Measurements from ENCODE around the gene UCP3. TPM values are rescaled to one million over a fixed set of nuclear protein-coding genes. Genes with fewer than 3 reads are reported as not detected.

UCP3 gene
- total and polyA plus RNA-seq, 2 donors (not counting 1 experiment from before 2014, with no cell fraction given): 8.9 to 11.0 TPM

DNA sequence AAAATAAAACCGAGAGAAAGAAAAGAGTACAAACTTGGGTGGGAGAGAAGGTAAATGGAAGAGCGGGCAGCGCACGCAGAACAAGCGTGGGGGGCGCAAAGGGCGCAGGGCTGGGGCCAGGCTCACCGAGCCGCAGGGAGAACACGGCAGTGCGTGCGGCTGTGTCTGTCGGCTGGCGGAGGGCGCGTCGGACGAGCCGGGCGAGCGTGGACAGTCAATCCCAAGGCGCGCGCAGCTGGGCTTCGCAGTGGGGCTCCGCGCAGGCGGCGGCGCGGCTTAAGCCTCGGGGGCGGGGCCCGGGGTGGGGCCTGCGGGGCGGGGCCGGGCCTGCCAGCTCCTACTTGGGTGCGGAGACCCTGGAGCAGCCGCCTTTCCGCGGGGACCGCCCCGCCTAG is 26.3 kb downstream of the UCP3 start, which contains the start of gene UCP2:
Gene UCP2, minus strand, starts transcription at position 249 of the 395 bp plus-strand sequence. CDS start 4,465 bp downstream, outside the sequence.
- Histone ChIP-seq H3K27me3 (replicated peaks in 1 of 4; ENCODE audit: control extremely low read depth in 1 of 4, control insufficient read depth in 3 of 4, insufficient read depth in 4 of 4, low read length in 3 of 4) (no peaks in the 10 kb centered on the region), H4K20me1 (ENCODE audit: control insufficient read depth, insufficient read depth, low read length, poor library complexity, severe bottlenecking) (peaks cover 40% of the 10 kb centered on the region), H3K9me3 (ENCODE audit: control extremely low read depth in 1 of 3, control insufficient read depth in 2 of 3, insufficient read depth in 1 of 3, low read length in 2 of 3) (no peaks in the 10 kb centered on the region), H3K4me2 (replicated peaks; ENCODE audit: low read depth, low read length, poor library complexity, severe bottlenecking) (peak within 1 kb of the TSS; percentile 96), H3K4me3 (ENCODE audit: control extremely low read depth in 1 of 5, extremely low read depth in 1 of 5, insufficient read depth in 1 of 5, low read depth in 2 of 5, low read length in 4 of 5) (peak within 1 kb of the TSS; percentile 86 to 100 (median 96)), H3K79me2 (ENCODE audit: control insufficient read depth, insufficient read depth, low read length) (peaks cover 54% of the 10 kb centered on the region), H3K36me3 (replicated peaks in 1 of 2; ENCODE audit: control extremely low read depth in 1 of 2, control insufficient read depth in 1 of 2, extremely low read depth in 1 of 2, insufficient read depth in 2 of 2, low read length in 1 of 2) (peaks cover 12 to 39% of the 10 kb centered on the region in 2 experiments), H3K9ac (ENCODE audit: low read length) (peak within 1 kb of the TSS; percentile 97), H2AFZ (ENCODE audit: insufficient read depth, low read depth, low read length, poor library complexity, severe bottlenecking) (peak within 1 kb of the TSS; percentile 80), H3K27ac (ENCODE audit: low read length in 2 of 2) (peak within 1 kb of the TSS; percentile 94 to 99), H3K4me1 (ENCODE audit: control insufficient read depth in 2 of 2, insufficient read depth in 2 of 2, low read length in 2 of 2) (peaks cover 46 to 59% of the 10 kb centered on the region in 2 donors)
- H3K4me1 Mint-ChIP-seq: peaks cover 63% of the 10 kb centered on the region
- ATAC-seq (ENCODE audit: low read depth) (peak; percentile 53), DNase-seq (no peak)
- under 1% methylated on average over 42 of the region's 43 CpGs for WGBS (ENCODE audit: insufficient coverage)
- TF ChIP-seq EZH2 (IDR thresholded peaks at IDR 0.05; ENCODE audit: borderline replicate concordance, insufficient read depth, low read depth, low read length, poor library complexity, severe bottlenecking): no peak
- TF ChIP-seq, protein P1, sequence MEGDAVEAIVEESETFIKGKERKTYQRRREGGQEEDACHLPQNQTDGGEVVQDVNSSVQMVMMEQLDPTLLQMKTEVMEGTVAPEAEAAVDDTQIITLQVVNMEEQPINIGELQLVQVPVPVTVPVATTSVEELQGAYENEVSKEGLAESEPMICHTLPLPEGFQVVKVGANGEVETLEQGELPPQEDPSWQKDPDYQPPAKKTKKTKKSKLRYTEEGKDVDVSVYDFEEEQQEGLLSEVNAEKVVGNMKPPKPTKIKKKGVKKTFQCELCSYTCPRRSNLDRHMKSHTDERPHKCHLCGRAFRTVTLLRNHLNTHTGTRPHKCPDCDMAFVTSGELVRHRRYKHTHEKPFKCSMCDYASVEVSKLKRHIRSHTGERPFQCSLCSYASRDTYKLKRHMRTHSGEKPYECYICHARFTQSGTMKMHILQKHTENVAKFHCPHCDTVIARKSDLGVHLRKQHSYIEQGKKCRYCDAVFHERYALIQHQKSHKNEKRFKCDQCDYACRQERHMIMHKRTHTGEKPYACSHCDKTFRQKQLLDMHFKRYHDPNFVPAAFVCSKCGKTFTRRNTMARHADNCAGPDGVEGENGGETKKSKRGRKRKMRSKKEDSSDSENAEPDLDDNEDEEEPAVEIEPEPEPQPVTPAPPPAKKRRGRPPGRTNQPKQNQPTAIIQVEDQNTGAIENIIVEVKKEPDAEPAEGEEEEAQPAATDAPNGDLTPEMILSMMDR (IDR thresholded peaks at IDR 0.05): no peak
- H3K27ac Mint-ChIP-seq: peak within 1 kb of the TSS; percentile 99
- H3K27me3 Mint-ChIP-seq: no peaks in the 10 kb centered on the region
- peak within 1 kb of the TSS; percentile 99 for H3K4me3 Mint-ChIP-seq
- ChIA-PET CTCF (interaction anchor here (1.7 to 7.4 kb wide), 3 partner anchors 12 to 33 kb away, joined by 3 to 97 read pairs (median 63); no protein-coding TSS in a partner anchor), POLR2A (interaction anchor here (0.5 to 8.8 kb wide), 15 partner anchors 11 to 598 kb away, joined by 3 to 155 read pairs (median 8); partner anchors contain the start of genes C2CD3, PPME1 and RAB6A)
- no peaks in the 10 kb centered on the region for H3K9me3 Mint-ChIP-seq (ENCODE audit: insufficient read depth)
- intact Hi-C loops (cut with micrococcal nuclease): loop anchor here (1.0 to 5.0 kb wide), 4 partner anchors 8 to 1760 kb away; partner anchors contain the start of genes C2CD3, INPPL1, PGM2L1 and PPME1

Measured in B cell (primary cell).